DOHH2 (cell line): ENCODE measurements around the gene RUNX2.

ENCODE experiments used
- EZH2phosphoT487 ChIP-seq: fragments of 200-600 bp; sonication (generic); IDR thresholded peaks from 2 replicates; pipeline ENCODE4 v1.6.1; 2017; ENCODE audit warnings: borderline replicate concordance, mild to moderate bottlenecking, antibody characterized with exemption, low read length, moderate library complexity, mixed read lengths
- TF ChIP-seq, protein P1 (sequence below): fragments of 200-600 bp; sonication (generic); IDR thresholded peaks from one replicate; pipeline ENCODE4 v1.5.1; 2014; ENCODE audit warnings: antibody characterized with exemption, mild to moderate bottlenecking, low read depth, low read length; ENCODE audit not compliant: poor library complexity, severe bottlenecking

DNA sequence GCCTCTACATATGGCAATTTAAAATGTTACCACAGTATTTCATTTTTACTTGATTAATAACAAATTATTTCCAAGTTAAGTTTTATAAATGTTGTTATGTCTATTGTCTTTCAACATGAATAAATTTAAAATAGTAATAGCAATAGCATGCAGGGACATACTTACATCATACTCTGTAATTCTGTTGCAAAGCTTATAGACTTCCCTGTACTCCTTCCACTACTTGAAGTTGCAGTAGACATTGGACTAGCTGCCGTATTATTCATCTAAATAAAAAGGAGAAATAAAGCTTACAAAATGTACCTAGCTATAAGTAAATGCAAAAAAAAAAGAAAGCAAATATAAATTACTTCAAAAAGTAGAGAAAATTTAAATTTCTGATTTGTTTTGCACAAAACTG lies 36.9 kb downstream of the RUNX2 start:
- TF ChIP-seq, protein P1, sequence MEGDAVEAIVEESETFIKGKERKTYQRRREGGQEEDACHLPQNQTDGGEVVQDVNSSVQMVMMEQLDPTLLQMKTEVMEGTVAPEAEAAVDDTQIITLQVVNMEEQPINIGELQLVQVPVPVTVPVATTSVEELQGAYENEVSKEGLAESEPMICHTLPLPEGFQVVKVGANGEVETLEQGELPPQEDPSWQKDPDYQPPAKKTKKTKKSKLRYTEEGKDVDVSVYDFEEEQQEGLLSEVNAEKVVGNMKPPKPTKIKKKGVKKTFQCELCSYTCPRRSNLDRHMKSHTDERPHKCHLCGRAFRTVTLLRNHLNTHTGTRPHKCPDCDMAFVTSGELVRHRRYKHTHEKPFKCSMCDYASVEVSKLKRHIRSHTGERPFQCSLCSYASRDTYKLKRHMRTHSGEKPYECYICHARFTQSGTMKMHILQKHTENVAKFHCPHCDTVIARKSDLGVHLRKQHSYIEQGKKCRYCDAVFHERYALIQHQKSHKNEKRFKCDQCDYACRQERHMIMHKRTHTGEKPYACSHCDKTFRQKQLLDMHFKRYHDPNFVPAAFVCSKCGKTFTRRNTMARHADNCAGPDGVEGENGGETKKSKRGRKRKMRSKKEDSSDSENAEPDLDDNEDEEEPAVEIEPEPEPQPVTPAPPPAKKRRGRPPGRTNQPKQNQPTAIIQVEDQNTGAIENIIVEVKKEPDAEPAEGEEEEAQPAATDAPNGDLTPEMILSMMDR, result no peak
- no peak for TF ChIP-seq EZH2phosphoT487
